GM23338 (cell line): ENCODE data around the gene CTNNA3. TPM values are rescaled to one million over a fixed set of nuclear protein-coding genes. Genes with fewer than 3 reads are reported as not detected.
A peak's percentile ranks its signal among the peaks of the same experiment; 100 is the strongest.

Source experiments
- ATAC-seq: fragments of 200-7000 bp; cut with Tn5 transposase; 3 replicates; pipeline ENCODE4 v1.9.1; 2020
- DNase-seq: peaks from one replicate; pipeline ENCODE4 v3.0.0-alpha.2; 2015; ENCODE audit warnings: low spot score
- H2AFZ ChIP-seq: fragments of 200-600 bp; sonication (generic); 2 replicates; pipeline ENCODE4 v1.8.0; 2016; ENCODE audit warnings: antibody characterized with exemption, mild to moderate bottlenecking, moderate library complexity
- H3F3A ChIP-seq: fragments of 200-600 bp; sonication (generic); replicated peaks from 2 replicates; pipeline ENCODE4 v1.8.0; 2017; ENCODE audit warnings: antibody characterized with exemption, mixed run types, low read depth
- H3K27ac ChIP-seq: fragments of 200-600 bp; sonication (generic); 2 replicates; pipeline ENCODE4 v1.6.1; 2016; ENCODE audit warnings: low read depth
- H3K27me3 ChIP-seq: fragments of 200-600 bp; sonication (generic); 2 replicates; pipeline ENCODE4 v1.8.0; 2016; ENCODE audit warnings: mild to moderate bottlenecking, mixed run types, moderate library complexity; ENCODE audit not compliant: insufficient read depth
- H3K36me3 ChIP-seq: fragments of 200-600 bp; sonication (generic); 2 replicates; pipeline ENCODE4 v1.8.0; 2016; ENCODE audit warnings: mild to moderate bottlenecking; ENCODE audit not compliant: insufficient read depth
- H3K4me1 ChIP-seq: fragments of 200-600 bp; sonication (generic); 2 replicates; pipeline ENCODE4 v1.8.0; 2016; ENCODE audit warnings: mild to moderate bottlenecking, moderate library complexity; ENCODE audit not compliant: insufficient read depth
- H3K4me2 ChIP-seq: fragments of 200-600 bp; sonication (generic); 2 replicates; pipeline ENCODE4 v1.7.1; 2017; ENCODE audit warnings: mixed run types
- H3K4me3 ChIP-seq: fragments of 200-600 bp; sonication (generic); 2 replicates; pipeline ENCODE4 v1.6.1; 2016; ENCODE audit warnings: mixed run types
- H3K79me2 ChIP-seq: fragments of 200-600 bp; sonication (generic); replicated peaks from 2 replicates; pipeline ENCODE4 v1.8.0; 2017; ENCODE audit warnings: mild to moderate bottlenecking; ENCODE audit not compliant: insufficient read depth
- H3K9me2 ChIP-seq: fragments of 200-600 bp; sonication (generic); 2 replicates; pipeline ENCODE4 v1.8.0; 2017; ENCODE audit not compliant: insufficient read depth
- H4K20me1 ChIP-seq: fragments of 200-600 bp; sonication (generic); replicated peaks from 2 replicates; pipeline ENCODE4 v1.8.0; 2017; ENCODE audit warnings: mild to moderate bottlenecking; ENCODE audit not compliant: insufficient read depth
- H3K27ac Mint-ChIP-seq: 2 replicates; pipeline ENCODE4 v1.8.0; 2020; ENCODE audit warnings: inconsistent platforms, mild to moderate bottlenecking, moderate library complexity, mixed read lengths
- H3K27me3 Mint-ChIP-seq: 3 replicates; pipeline ENCODE4 v1.8.0; 2022; ENCODE audit warnings: low read depth, mild to moderate bottlenecking, moderate library complexity, mixed read lengths, inconsistent platforms; ENCODE audit not compliant: insufficient read depth, poor library complexity
- H3K36me3 Mint-ChIP-seq: 3 replicates; pipeline ENCODE4 v1.8.0; 2021; ENCODE audit warnings: low read depth, mild to moderate bottlenecking, inconsistent platforms, moderate library complexity, mixed read lengths
- H3K4me1 Mint-ChIP-seq: 3 replicates; pipeline ENCODE4 v1.8.0; 2020; ENCODE audit warnings: mild to moderate bottlenecking, inconsistent platforms, mixed read lengths
- H3K4me3 Mint-ChIP-seq: 3 replicates; pipeline ENCODE4 v1.8.0; 2021; ENCODE audit warnings: moderate library complexity, mild to moderate bottlenecking, inconsistent platforms, mixed read lengths
- H3K9me3 Mint-ChIP-seq: 3 replicates; pipeline ENCODE4 v1.8.0; 2020; ENCODE audit warnings: moderate library complexity, mild to moderate bottlenecking, inconsistent platforms, mixed read lengths
- CREB1 ChIP-seq: fragments of 250-450 bp; sonication (Bioruptor Pico); IDR thresholded peaks from 2 replicates; pipeline ENCODE4 v1.5.0; 2020; ENCODE audit warnings: low read depth, mild to moderate bottlenecking, moderate library complexity
- CTCF ChIP-seq, 2 experiments: fragments of 200-600 bp in 1 of 2; sonication (generic) in 1 of 2; conservative IDR thresholded peaks; 2 replicates each; pipeline versions ENCODE4 v1.5.1 to v1.6.1; 2016 to 2017; ENCODE audit warnings: antibody characterized with exemption in 2 of 2, low read depth in 2 of 2, mild to moderate bottlenecking in 2 of 2, moderate library complexity in 1 of 2
- ETS1 ChIP-seq: IDR thresholded peaks from 2 replicates; pipeline ENCODE4 v1.6.1; 2016; ENCODE audit warnings: antibody characterized with exemption
- EZH2phosphoT487 ChIP-seq: fragments of 200-600 bp; sonication (generic); IDR thresholded peaks from one replicate; pipeline ENCODE4 v1.8.1; 2018; ENCODE audit warnings: antibody characterized with exemption; ENCODE audit not compliant: unreplicated experiment
- JUNB ChIP-seq: IDR thresholded peaks from one replicate; pipeline ENCODE4 v1.6.1; 2016; ENCODE audit warnings: antibody characterized with exemption; ENCODE audit not compliant: unreplicated experiment
- POLR2AphosphoS5 ChIP-seq: IDR thresholded peaks from 2 replicates; pipeline ENCODE4 v1.6.1; 2016; ENCODE audit warnings: antibody characterized with exemption, low read depth
- REST ChIP-seq: IDR thresholded peaks from one replicate; pipeline ENCODE4 v1.6.1; 2018; ENCODE audit warnings: antibody characterized with exemption; ENCODE audit not compliant: unreplicated experiment
- STAT1 ChIP-seq: IDR thresholded peaks from one replicate; pipeline ENCODE4 v1.6.1; 2016; ENCODE audit warnings: antibody characterized with exemption; ENCODE audit not compliant: unreplicated experiment
- ZNF114 ChIP-seq: fragments of 250-450 bp; sonication (Bioruptor Pico); IDR thresholded peaks from 2 replicates; pipeline ENCODE4 v1.5.0; 2020; ENCODE audit warnings: mild to moderate bottlenecking, moderate library complexity
- ZNF331 ChIP-seq: fragments of 250-450 bp; sonication (Bioruptor Pico); IDR thresholded peaks from 2 replicates; pipeline ENCODE4 v1.5.0; 2020; ENCODE audit warnings: low read depth, mild to moderate bottlenecking, moderate library complexity
- polyA plus RNA-seq: library from polyadenylated mRNA; unstranded; fragments of >200 nt; fragmentation: Nextera tagmentation; extraction: Ambion mirVana; gene quantifications from 2 replicates; pipeline ENCODE4 v1.2.1, GENCODE V29; 2016
- total RNA-seq: library from RNA; depleted of rRNA; stranded (reverse); fragments of >200 nt; shearing (Covaris generic); gene quantifications from 2 replicates; pipeline ENCODE4 v1.2.3, GENCODE V29; 2014

Gene CTNNA3
- total and polyA plus RNA-seq, 2 experiments from 2014 or later: 0.71 to 3.3 TPM

GRCh38 chr10:67262675-67263074, 433.3 kb downstream of the CTNNA3 start:
- H3F3A ChIP-seq: no peaks in the 10 kb centered on the region
- no peaks in the 10 kb centered on the region; the same call in 1 of the 2 replicates for H3K4me1 ChIP-seq
- H3K9me2 ChIP-seq: no peaks in the 10 kb centered on the region
- H2AFZ ChIP-seq: peak overlapping the region; percentile 4; the same call in 1 of the 2 replicates
- no peaks in the 10 kb centered on the region for H4K20me1 ChIP-seq
- Mint-ChIP-seq H3K27me3 (no peaks in the 10 kb centered on the region), H3K9me3 (no peaks in the 10 kb centered on the region), H3K4me3 (no peak overlapping the region), H3K36me3 (no peaks in the 10 kb centered on the region), H3K4me1 (peaks cover 10% of the 10 kb centered on the region), H3K27ac (0 out of 2 replicates have a peak overlapping the region, but pooled peaks have one; percentile 32)
- ATAC-seq: no peak
- DNase-seq: no peak
- H3K4me3 ChIP-seq: no peak overlapping the region
- TF ChIP-seq CREB1 (CRISPR knock-in tag) (no peak), JUNB (no peak), ZNF114 (CRISPR knock-in tag) (no peak)
- H3K79me2 ChIP-seq: no peaks in the 10 kb centered on the region
- no peak overlapping the region for H3K27ac ChIP-seq
- no peaks in the 10 kb centered on the region for H3K36me3 ChIP-seq
- no peak overlapping the region for H3K4me2 ChIP-seq
- H3K27me3 ChIP-seq: no peaks in the 10 kb centered on the region

GRCh38 chr10:67261300-67261797, 434.6 kb downstream of the CTNNA3 start:
- no peaks in the 10 kb centered on the region for H4K20me1 ChIP-seq
- DNase-seq (no peak), ATAC-seq (no peak)
- H2AFZ ChIP-seq: no peak overlapping the region
- no peaks in the 10 kb centered on the region for H3K9me2 ChIP-seq
- Mint-ChIP-seq H3K36me3 (no peaks in the 10 kb centered on the region), H3K4me3 (no peak overlapping the region), H3K27me3 (no peaks in the 10 kb centered on the region), H3K4me1 (peaks cover 10% of the 10 kb centered on the region), H3K9me3 (no peaks in the 10 kb centered on the region), H3K27ac (no peak overlapping the region)
- no peak overlapping the region for H3K27ac ChIP-seq
- no peaks in the 10 kb centered on the region for H3K36me3 ChIP-seq
- H3K4me2 ChIP-seq: no peak overlapping the region
- H3K4me1 ChIP-seq: no peaks in the 10 kb centered on the region; the same call in 1 of the 2 replicates
- H3F3A ChIP-seq: no peaks in the 10 kb centered on the region
- H3K79me2 ChIP-seq: no peaks in the 10 kb centered on the region
- TF ChIP-seq ETS1 (no peak), POLR2AphosphoS5 (no peak), STAT1 (no peak), JUNB (no peak)
- no peak overlapping the region for H3K4me3 ChIP-seq
- no peaks in the 10 kb centered on the region for H3K27me3 ChIP-seq

- H3K9me2 ChIP-seq: no peaks in the 10 kb centered on the region
- H3K4me1 ChIP-seq: no peaks in the 10 kb centered on the region; the same call in 1 of the 2 replicates
- Mint-ChIP-seq H3K4me1 (peaks cover 10% of the 10 kb centered on the region), H3K9me3 (no peaks in the 10 kb centered on the region), H3K27me3 (no peaks in the 10 kb centered on the region), H3K4me3 (no peak overlapping the region), H3K27ac (no peak overlapping the region; the same call in 1 of the 2 replicates), H3K36me3 (no peaks in the 10 kb centered on the region)
- no peak overlapping the region for H3K4me3 ChIP-seq
- no peak overlapping the region for H3K4me2 ChIP-seq
- H3K27me3 ChIP-seq: no peaks in the 10 kb centered on the region
- no peaks in the 10 kb centered on the region for H3K36me3 ChIP-seq
- DNase-seq (no peak), ATAC-seq (no peak)
- no peak overlapping the region for H2AFZ ChIP-seq
- H4K20me1 ChIP-seq: no peaks in the 10 kb centered on the region
- H3K79me2 ChIP-seq: no peaks in the 10 kb centered on the region
- H3K27ac ChIP-seq: no peak overlapping the region
- H3F3A ChIP-seq: no peaks in the 10 kb centered on the region
- TF ChIP-seq STAT1 (no peak), POLR2AphosphoS5 (no peak), ZNF114 (CRISPR knock-in tag) (no peak), CTCF (conservative IDR thresholded peaks at IDR 0.05; ENCODE audit: low read depth in 2 of 2) (no peak), JUNB (no peak), ETS1 (no peak), ZNF331 (no peak), REST (no peak), EZH2phosphoT487 (no peak)
Observed at GRCh38 chr10:67259319-67259929, 436.6 kb downstream of the CTNNA3 start.
